Kidney tubule cell (primary cell): ENCODE data around the gene INSL6.
"Not testable (repeated sequence)": the region's sequence is repeated elsewhere in the genome, so short reads cannot be mapped to it uniquely, and the experiment has no call there.

Source experiments
- DNase-seq: peaks from one replicate; pipeline ENCODE4 v3.0.0-alpha.2; 2018; ENCODE audit warnings: low spot score

Gene INSL6

GRCh38 chr9:5185220-5185840 lies at the start of gene INSL6:
INSL6 (minus strand) TSS chr9:5185639; CDS start chr9:5185602, 37 bp downstream.
- no peak for DNase-seq

- peak; percentile 43 for DNase-seq
These were observed 45.8 kb upstream of the INSL6 start, which contains the start of gene INSL4 for GRCh38 chr9:5231212-5231611. INSL4 (plus strand) TSS chr9:5231419; CDS start chr9:5231524, 105 bp downstream.

GRCh38 chr9:5230554-5230953 lies 45.1 kb upstream of the INSL6 start:
- DNase-seq: no peak

- peak; percentile 37 for DNase-seq
These were observed 19.6 kb upstream of the INSL6 start for GRCh38 chr9:5205071-5205470.

GRCh38 chr9:5195463-5195862 lies 10.0 kb upstream of the INSL6 start:
- DNase-seq: no peak

GRCh38 chr9:5193345-5193744 lies 7.9 kb upstream of the INSL6 start:
- no peak for DNase-seq

GRCh38 chr9:5191985-5192384 lies 6.5 kb upstream of the INSL6 start:
- DNase-seq: no peak

GRCh38 chr9:5188060-5188984 lies 2.9 kb upstream of the INSL6 start:
- no peak for DNase-seq

GRCh38 chr9:5186416-5187169 lies 1.2 kb upstream of the INSL6 start:
- peak; percentile 74 for DNase-seq

- DNase-seq: no peak
These were observed 663 bp downstream of the INSL6 start for GRCh38 chr9:5184776-5185175.

GRCh38 chr9:5180631-5181030 lies 4.8 kb downstream of the INSL6 start:
- DNase-seq: not testable (repeated sequence)

- DNase-seq: no peak
These were observed 7.2 kb downstream of the INSL6 start for GRCh38 chr9:5178126-5178805.

- no peak for DNase-seq
These were observed 39.2 kb downstream of the INSL6 start for GRCh38 chr9:5146241-5146640.

- no peak for DNase-seq
These were observed 41.2 kb downstream of the INSL6 start for GRCh38 chr9:5144217-5144616.

GRCh38 chr9:5140151-5140550 lies 45.3 kb downstream of the INSL6 start:
- no peak for DNase-seq

- DNase-seq: peak; percentile 5
These were observed 62.9 kb downstream of the INSL6 start for GRCh38 chr9:5122516-5122915.

GRCh38 chr9:5122116-5122515 lies 63.3 kb downstream of the INSL6 start:
- peak; percentile 68 for DNase-seq

- no peak for DNase-seq
These were observed 71.3 kb downstream of the INSL6 start for GRCh38 chr9:5113994-5114748.
